GM23338 (cell line): ENCODE data around the gene GLRX2. TPM values are rescaled to one million over a fixed set of nuclear protein-coding genes. Genes with fewer than 3 reads are reported as not detected.

Source experiments
- ATAC-seq: fragments of 200-7000 bp; cut with Tn5 transposase; 3 replicates; pipeline ENCODE4 v1.9.1; 2020
- DNase-seq: peaks from one replicate; pipeline ENCODE4 v3.0.0-alpha.2; 2015; ENCODE audit warnings: low spot score
- H2AFZ ChIP-seq: fragments of 200-600 bp; sonication (generic); 2 replicates; pipeline ENCODE4 v1.8.0; 2016; ENCODE audit warnings: antibody characterized with exemption, mild to moderate bottlenecking, moderate library complexity
- H3F3A ChIP-seq: fragments of 200-600 bp; sonication (generic); replicated peaks from 2 replicates; pipeline ENCODE4 v1.8.0; 2017; ENCODE audit warnings: antibody characterized with exemption, mixed run types, low read depth
- H3K27ac ChIP-seq: fragments of 200-600 bp; sonication (generic); 2 replicates; pipeline ENCODE4 v1.6.1; 2016; ENCODE audit warnings: low read depth
- H3K27me3 ChIP-seq: fragments of 200-600 bp; sonication (generic); 2 replicates; pipeline ENCODE4 v1.8.0; 2016; ENCODE audit warnings: mild to moderate bottlenecking, mixed run types, moderate library complexity; ENCODE audit not compliant: insufficient read depth
- H3K36me3 ChIP-seq: fragments of 200-600 bp; sonication (generic); 2 replicates; pipeline ENCODE4 v1.8.0; 2016; ENCODE audit warnings: mild to moderate bottlenecking; ENCODE audit not compliant: insufficient read depth
- H3K4me1 ChIP-seq: fragments of 200-600 bp; sonication (generic); 2 replicates; pipeline ENCODE4 v1.8.0; 2016; ENCODE audit warnings: mild to moderate bottlenecking, moderate library complexity; ENCODE audit not compliant: insufficient read depth
- H3K4me2 ChIP-seq: fragments of 200-600 bp; sonication (generic); 2 replicates; pipeline ENCODE4 v1.7.1; 2017; ENCODE audit warnings: mixed run types
- H3K4me3 ChIP-seq: fragments of 200-600 bp; sonication (generic); 2 replicates; pipeline ENCODE4 v1.6.1; 2016; ENCODE audit warnings: mixed run types
- H3K79me2 ChIP-seq: fragments of 200-600 bp; sonication (generic); replicated peaks from 2 replicates; pipeline ENCODE4 v1.8.0; 2017; ENCODE audit warnings: mild to moderate bottlenecking; ENCODE audit not compliant: insufficient read depth
- H3K9me2 ChIP-seq: fragments of 200-600 bp; sonication (generic); 2 replicates; pipeline ENCODE4 v1.8.0; 2017; ENCODE audit not compliant: insufficient read depth
- H4K20me1 ChIP-seq: fragments of 200-600 bp; sonication (generic); replicated peaks from 2 replicates; pipeline ENCODE4 v1.8.0; 2017; ENCODE audit warnings: mild to moderate bottlenecking; ENCODE audit not compliant: insufficient read depth
- H3K27ac Mint-ChIP-seq: 2 replicates; pipeline ENCODE4 v1.8.0; 2020; ENCODE audit warnings: inconsistent platforms, mild to moderate bottlenecking, moderate library complexity, mixed read lengths
- H3K27me3 Mint-ChIP-seq: 3 replicates; pipeline ENCODE4 v1.8.0; 2022; ENCODE audit warnings: low read depth, mild to moderate bottlenecking, moderate library complexity, mixed read lengths, inconsistent platforms; ENCODE audit not compliant: insufficient read depth, poor library complexity
- H3K36me3 Mint-ChIP-seq: 3 replicates; pipeline ENCODE4 v1.8.0; 2021; ENCODE audit warnings: low read depth, mild to moderate bottlenecking, inconsistent platforms, moderate library complexity, mixed read lengths
- H3K4me1 Mint-ChIP-seq: 3 replicates; pipeline ENCODE4 v1.8.0; 2020; ENCODE audit warnings: mild to moderate bottlenecking, inconsistent platforms, mixed read lengths
- H3K4me3 Mint-ChIP-seq: 3 replicates; pipeline ENCODE4 v1.8.0; 2021; ENCODE audit warnings: moderate library complexity, mild to moderate bottlenecking, inconsistent platforms, mixed read lengths
- H3K9me3 Mint-ChIP-seq: 3 replicates; pipeline ENCODE4 v1.8.0; 2020; ENCODE audit warnings: moderate library complexity, mild to moderate bottlenecking, inconsistent platforms, mixed read lengths
- CREB1 ChIP-seq: fragments of 250-450 bp; sonication (Bioruptor Pico); IDR thresholded peaks from 2 replicates; pipeline ENCODE4 v1.5.0; 2020; ENCODE audit warnings: low read depth, mild to moderate bottlenecking, moderate library complexity
- ETS1 ChIP-seq: IDR thresholded peaks from 2 replicates; pipeline ENCODE4 v1.6.1; 2016; ENCODE audit warnings: antibody characterized with exemption
- JUNB ChIP-seq: IDR thresholded peaks from one replicate; pipeline ENCODE4 v1.6.1; 2016; ENCODE audit warnings: antibody characterized with exemption; ENCODE audit not compliant: unreplicated experiment
- POLR2AphosphoS5 ChIP-seq: IDR thresholded peaks from 2 replicates; pipeline ENCODE4 v1.6.1; 2016; ENCODE audit warnings: antibody characterized with exemption, low read depth
- ZNF331 ChIP-seq: fragments of 250-450 bp; sonication (Bioruptor Pico); IDR thresholded peaks from 2 replicates; pipeline ENCODE4 v1.5.0; 2020; ENCODE audit warnings: low read depth, mild to moderate bottlenecking, moderate library complexity
- polyA plus RNA-seq: library from polyadenylated mRNA; unstranded; fragments of >200 nt; fragmentation: Nextera tagmentation; extraction: Ambion mirVana; gene quantifications from 2 replicates; pipeline ENCODE4 v1.2.1, GENCODE V29; 2016
- total RNA-seq: library from RNA; depleted of rRNA; stranded (reverse); fragments of >200 nt; shearing (Covaris generic); gene quantifications from 2 replicates; pipeline ENCODE4 v1.2.3, GENCODE V29; 2014
- TF ChIP-seq, protein P1 (sequence below): fragments of 250-450 bp; sonication (Bioruptor Pico); IDR thresholded peaks from 2 replicates; pipeline ENCODE4 v1.5.0; 2020; ENCODE audit warnings: mild to moderate bottlenecking, moderate library complexity

Gene GLRX2
- total and polyA plus RNA-seq, 2 experiments from 2014 or later = 7.7 to 28.3 TPM

GRCh38 chr1:193059282-193060114, 45.7 kb downstream of the GLRX2 start, which contains the start of the genes RO60 and UCHL5:
Gene RO60, plus strand, starts transcription at chr1:193059612. Its CDS starts 9,443 bp downstream, at chr1:193069055.
Gene UCHL5, minus strand, starts transcription at chr1:193059360. Its CDS starts 100 bp downstream, at chr1:193059260.
- Histone ChIP-seq H3K4me2 (peak within 1 kb of the TSS; percentile 92), H4K20me1 (0 out of 2 replicates have a peak, but pooled peaks cover 16% of the 10 kb centered on the region), H3K4me1 (peaks cover 20% of the 10 kb centered on the region), H3K27ac (peak within 1 kb of the TSS; percentile 98), H3K79me2 (peaks cover 87% of the 10 kb centered on the region), H3K9me2 (no peaks in the 10 kb centered on the region), H3F3A (no peaks in the 10 kb centered on the region), H3K36me3 (no peaks in the 10 kb centered on the region), H3K27me3 (no peaks in the 10 kb centered on the region), H2AFZ (peak within 1 kb of the TSS; percentile 89), H3K4me3 (peak within 1 kb of the TSS; percentile 87)
- peaks cover 12% of the 10 kb centered on the region for H3K27me3 Mint-ChIP-seq
- peak within 1 kb of the TSS; percentile 94 for H3K4me3 Mint-ChIP-seq
- DNase-seq (peak; percentile 98), ATAC-seq (peak; percentile 94)
- peak within 1 kb of the TSS; percentile 93 for H3K27ac Mint-ChIP-seq
- TF ChIP-seq, protein P1, sequence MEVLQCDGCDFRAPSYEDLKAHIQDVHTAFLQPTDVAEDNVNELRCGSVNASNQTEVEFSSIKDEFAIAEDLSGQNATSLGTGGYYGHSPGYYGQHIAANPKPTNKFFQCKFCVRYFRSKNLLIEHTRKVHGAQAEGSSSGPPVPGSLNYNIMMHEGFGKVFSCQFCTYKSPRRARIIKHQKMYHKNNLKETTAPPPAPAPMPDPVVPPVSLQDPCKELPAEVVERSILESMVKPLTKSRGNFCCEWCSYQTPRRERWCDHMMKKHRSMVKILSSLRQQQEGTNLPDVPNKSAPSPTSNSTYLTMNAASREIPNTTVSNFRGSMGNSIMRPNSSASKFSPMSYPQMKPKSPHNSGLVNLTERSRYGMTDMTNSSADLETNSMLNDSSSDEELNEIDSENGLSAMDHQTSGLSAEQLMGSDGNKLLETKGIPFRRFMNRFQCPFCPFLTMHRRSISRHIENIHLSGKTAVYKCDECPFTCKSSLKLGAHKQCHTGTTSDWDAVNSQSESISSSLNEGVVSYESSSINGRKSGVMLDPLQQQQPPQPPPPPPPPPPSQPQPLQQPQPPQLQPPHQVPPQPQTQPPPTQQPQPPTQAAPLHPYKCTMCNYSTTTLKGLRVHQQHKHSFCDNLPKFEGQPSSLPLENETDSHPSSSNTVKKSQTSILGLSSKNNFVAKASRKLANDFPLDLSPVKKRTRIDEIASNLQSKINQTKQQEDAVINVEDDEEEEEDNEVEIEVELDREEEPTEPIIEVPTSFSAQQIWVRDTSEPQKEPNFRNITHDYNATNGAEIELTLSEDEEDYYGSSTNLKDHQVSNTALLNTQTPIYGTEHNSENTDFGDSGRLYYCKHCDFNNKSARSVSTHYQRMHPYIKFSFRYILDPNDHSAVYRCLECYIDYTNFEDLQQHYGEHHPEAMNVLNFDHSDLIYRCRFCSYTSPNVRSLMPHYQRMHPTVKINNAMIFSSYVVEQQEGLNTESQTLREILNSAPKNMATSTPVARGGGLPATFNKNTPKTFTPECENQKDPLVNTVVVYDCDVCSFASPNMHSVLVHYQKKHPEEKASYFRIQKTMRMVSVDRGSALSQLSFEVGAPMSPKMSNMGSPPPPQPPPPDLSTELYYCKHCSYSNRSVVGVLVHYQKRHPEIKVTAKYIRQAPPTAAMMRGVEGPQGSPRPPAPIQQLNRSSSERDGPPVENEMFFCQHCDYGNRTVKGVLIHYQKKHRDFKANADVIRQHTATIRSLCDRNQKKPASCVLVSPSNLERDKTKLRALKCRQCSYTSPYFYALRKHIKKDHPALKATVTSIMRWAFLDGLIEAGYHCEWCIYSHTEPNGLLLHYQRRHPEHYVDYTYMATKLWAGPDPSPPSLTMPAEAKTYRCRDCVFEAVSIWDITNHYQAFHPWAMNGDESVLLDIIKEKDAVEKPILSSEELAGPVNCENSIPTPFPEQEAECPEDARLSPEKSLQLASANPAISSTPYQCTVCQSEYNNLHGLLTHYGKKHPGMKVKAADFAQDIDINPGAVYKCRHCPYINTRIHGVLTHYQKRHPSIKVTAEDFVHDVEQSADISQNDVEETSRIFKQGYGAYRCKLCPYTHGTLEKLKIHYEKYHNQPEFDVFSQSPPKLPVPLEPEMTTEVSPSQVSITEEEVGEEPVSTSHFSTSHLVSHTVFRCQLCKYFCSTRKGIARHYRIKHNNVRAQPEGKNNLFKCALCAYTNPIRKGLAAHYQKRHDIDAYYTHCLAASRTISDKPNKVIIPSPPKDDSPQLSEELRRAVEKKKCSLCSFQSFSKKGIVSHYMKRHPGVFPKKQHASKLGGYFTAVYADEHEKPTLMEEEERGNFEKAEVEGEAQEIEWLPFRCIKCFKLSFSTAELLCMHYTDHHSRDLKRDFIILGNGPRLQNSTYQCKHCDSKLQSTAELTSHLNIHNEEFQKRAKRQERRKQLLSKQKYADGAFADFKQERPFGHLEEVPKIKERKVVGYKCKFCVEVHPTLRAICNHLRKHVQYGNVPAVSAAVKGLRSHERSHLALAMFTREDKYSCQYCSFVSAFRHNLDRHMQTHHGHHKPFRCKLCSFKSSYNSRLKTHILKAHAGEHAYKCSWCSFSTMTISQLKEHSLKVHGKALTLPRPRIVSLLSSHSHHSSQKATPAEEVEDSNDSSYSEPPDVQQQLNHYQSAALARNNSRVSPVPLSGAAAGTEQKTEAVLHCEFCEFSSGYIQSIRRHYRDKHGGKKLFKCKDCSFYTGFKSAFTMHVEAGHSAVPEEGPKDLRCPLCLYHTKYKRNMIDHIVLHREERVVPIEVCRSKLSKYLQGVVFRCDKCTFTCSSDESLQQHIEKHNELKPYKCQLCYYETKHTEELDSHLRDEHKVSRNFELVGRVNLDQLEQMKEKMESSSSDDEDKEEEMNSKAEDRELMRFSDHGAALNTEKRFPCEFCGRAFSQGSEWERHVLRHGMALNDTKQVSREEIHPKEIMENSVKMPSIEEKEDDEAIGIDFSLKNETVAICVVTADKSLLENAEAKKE (CRISPR knock-in tag) = 0 out of 2 replicates have a peak, but pooled peaks have one; percentile 33
- peak; percentile 95 for TF ChIP-seq POLR2AphosphoS5
- no peak for TF ChIP-seq JUNB
- TF ChIP-seq ETS1 = peak; percentile 90
- no peak for TF ChIP-seq ZNF331 (CRISPR knock-in tag)
- peak; percentile 94 for TF ChIP-seq CREB1 (CRISPR knock-in tag)
- H3K36me3 Mint-ChIP-seq = peaks cover 8% of the 10 kb centered on the region; the same call in 2 of the 3 replicates
- peaks cover 30% of the 10 kb centered on the region for H3K4me1 Mint-ChIP-seq
- no peaks in the 10 kb centered on the region; the same call in 2 of the 3 replicates for H3K9me3 Mint-ChIP-seq
